Keratinocyte (primary cell): ENCODE data around the gene POLD3. TPM values are rescaled to one million over a fixed set of nuclear protein-coding genes. Genes with fewer than 3 reads are reported as not detected.

Experiments
- DNase-seq: peaks from one replicate; pipeline ENCODE4 v3.0.0-alpha.2; 2011; ENCODE audit warnings: low read depth, missing footprints, low spot score
- FAIRE-seq: peaks from 2 replicates; lab custom pipeline; 2011; peaks lifted over from hg19 to GRCh38; lab: Jason Lieb, UNC
- H2AFZ ChIP-seq: 2 replicates; pipeline ENCODE4 v1.6.0; 2012; ENCODE audit warnings: low read length, control low read depth, inconsistent platforms; ENCODE audit not compliant: control insufficient read depth
- H3K27ac ChIP-seq: 2 replicates; pipeline ENCODE4 v1.5.1; 2011; ENCODE audit warnings: low read length; ENCODE audit not compliant: control insufficient read depth, insufficient read depth
- H3K27me3 ChIP-seq: 3 replicates; pipeline ENCODE4 v1.6.0; 2011; ENCODE audit warnings: low read length; ENCODE audit not compliant: control insufficient read depth, insufficient read depth; ENCODE audit errors: extremely low read depth
- H3K36me3 ChIP-seq, 2 experiments: 2 replicates in 1 of 2; 3 replicates in 1 of 2; pipeline ENCODE4 v1.5.1; 2011; ENCODE audit warnings: low read length in 2 of 2, mild to moderate bottlenecking in 1 of 2; ENCODE audit not compliant: control insufficient read depth in 2 of 2, insufficient read depth in 2 of 2; ENCODE audit errors: extremely low read depth in 1 of 2
- H3K4me1 ChIP-seq: 3 replicates; pipeline ENCODE4 v1.5.1; 2011; ENCODE audit warnings: low read length; ENCODE audit not compliant: control insufficient read depth, insufficient read depth; ENCODE audit errors: extremely low read depth
- H3K4me2 ChIP-seq: 3 replicates; pipeline ENCODE4 v1.6.0; 2011; ENCODE audit warnings: low read depth, low read length; ENCODE audit not compliant: control insufficient read depth, insufficient read depth; ENCODE audit errors: extremely low read depth
- H3K4me3 ChIP-seq, 3 experiments: fragments of 200-600 bp in 1 of 3; sonication (generic) in 1 of 3; 2 replicates in 2 of 3; 3 replicates in 1 of 3; pipeline ENCODE4 v1.5.1; 2011 to 2016; ENCODE audit warnings: low read length in 3 of 3, mild to moderate bottlenecking in 3 of 3, control low read depth in 2 of 3, inconsistent platforms in 1 of 3, low read depth in 1 of 3, mixed read lengths in 1 of 3, mixed run types in 1 of 3, moderate library complexity in 1 of 3; ENCODE audit not compliant: control insufficient read depth in 2 of 3, insufficient read depth in 2 of 3; ENCODE audit errors: extremely low read depth in 1 of 3
- H3K79me2 ChIP-seq: 2 replicates; pipeline ENCODE4 v1.6.0; 2012; ENCODE audit warnings: low read length; ENCODE audit not compliant: control insufficient read depth, insufficient read depth
- H3K9ac ChIP-seq: 3 replicates; pipeline ENCODE4 v1.6.0; 2011; ENCODE audit warnings: low read length; ENCODE audit not compliant: control insufficient read depth, insufficient read depth; ENCODE audit errors: extremely low read depth
- H3K9me1 ChIP-seq: 3 replicates; pipeline ENCODE4 v1.6.0; 2011; ENCODE audit warnings: low read length; ENCODE audit not compliant: control insufficient read depth, insufficient read depth; ENCODE audit errors: extremely low read depth
- H3K9me3 ChIP-seq: 2 replicates; pipeline ENCODE4 v1.5.1; 2012; ENCODE audit warnings: low read depth, low read length; ENCODE audit not compliant: control insufficient read depth
- H4K20me1 ChIP-seq: 3 replicates; pipeline ENCODE4 v1.6.0; 2011; ENCODE audit warnings: low read length; ENCODE audit not compliant: control insufficient read depth, insufficient read depth; ENCODE audit errors: extremely low read depth
- EZH2 ChIP-seq: IDR thresholded peaks from one replicate; pipeline ENCODE4 v1.6.1; 2012; ENCODE audit warnings: inconsistent platforms, mild to moderate bottlenecking, low read length, moderate library complexity
- dilution Hi-C: fragments of 300-500 bp; cut with MboI; formaldehyde crosslinking; loops from one replicate; pipeline ENCODE4 v1.7.0; 2020; ENCODE audit warnings: low sequenced_read_pairs; ENCODE audit not compliant: extremely low pct_ligation_motif_present
- polyA plus RNA-seq, 5 experiments: library from polyadenylated mRNA; depleted of rRNA in 3 of 5; stranded (reverse) in 3 of 5; stranded (forward) in 1 of 5; unstranded in 1 of 5; fragments of >200 nt; gene quantifications; 1 replicate in 1 of 5; 2 replicates in 3 of 5; 3 replicates in 1 of 5; pipeline versions ENCODE4 v1.2.1 to v1.2.3, GENCODE V29; 2011 to 2012; ENCODE audit warnings: missing spikeins in 2 of 5, low read depth in 1 of 5, low replicate concordance in 1 of 5
- TF ChIP-seq, protein P1 (sequence below), 3 experiments: IDR thresholded peaks in 1 of 3; conservative IDR thresholded peaks in 1 of 3; optimal IDR thresholded peaks in 1 of 3; 2 replicates in 2 of 3; 3 replicates in 1 of 3; pipeline versions ENCODE3 to v1.5.1; 2011; ENCODE audit warnings: low read length in 3 of 3, mild to moderate bottlenecking in 3 of 3, moderate library complexity in 2 of 3, control low read depth in 1 of 3, inconsistent platforms in 1 of 3; ENCODE audit not compliant: insufficient read depth in 2 of 3; ENCODE audit errors: extremely low read depth in 1 of 3

The POLD3 gene
- polyA plus RNA-seq, 1 donor (not counting 4 experiments of a cell fraction or from before 2014, with no cell fraction given): 16.7 TPM

DNA sequence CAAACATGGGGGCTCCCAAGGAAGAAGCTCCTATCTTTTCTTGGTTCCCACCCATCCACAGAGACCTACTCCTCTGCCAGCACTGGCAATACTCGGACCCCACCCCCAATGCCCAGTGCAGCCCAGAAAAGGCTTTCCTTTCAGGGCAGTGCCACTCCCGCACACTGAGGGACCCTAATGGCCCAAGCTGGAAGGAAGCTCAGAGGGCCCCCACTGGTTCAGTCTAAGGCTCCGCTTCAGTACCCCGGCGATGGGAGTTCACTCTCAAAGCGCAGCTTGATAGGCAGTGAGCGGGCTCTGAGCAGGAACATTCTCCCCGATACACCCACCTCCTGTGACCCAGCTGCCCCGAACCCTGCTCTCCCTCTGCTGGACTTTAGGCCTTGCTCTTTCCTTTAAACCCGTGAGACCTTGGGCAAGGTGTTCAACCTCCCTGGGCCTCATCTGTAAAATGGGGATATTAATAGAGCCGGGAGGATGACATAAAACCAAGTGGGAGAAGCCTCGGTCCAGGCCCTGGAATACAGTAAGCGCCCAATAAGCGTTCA is 90.4 kb downstream of the POLD3 start:
- Histone ChIP-seq H3K4me1 (no peaks in the 10 kb centered on the region), H3K27ac (no peak overlapping the region), H3K9me1 (no peaks in the 10 kb centered on the region), H2AFZ (no peak overlapping the region), H3K27me3 (peaks cover 12% of the 10 kb centered on the region), H3K79me2 (no peaks in the 10 kb centered on the region), H3K9me3 (no peaks in the 10 kb centered on the region), H4K20me1 (no peaks in the 10 kb centered on the region), H3K4me3 (no peak overlapping the region), H3K36me3 (no peaks in the 10 kb centered on the region), H3K9ac (no peak overlapping the region), H3K4me2 (no peak overlapping the region)
- dilution Hi-C loops: no loop called here
- no peak for DNase-seq
- no peak for FAIRE-seq
- peak; percentile 24 for TF ChIP-seq EZH2
- TF ChIP-seq, protein P1, sequence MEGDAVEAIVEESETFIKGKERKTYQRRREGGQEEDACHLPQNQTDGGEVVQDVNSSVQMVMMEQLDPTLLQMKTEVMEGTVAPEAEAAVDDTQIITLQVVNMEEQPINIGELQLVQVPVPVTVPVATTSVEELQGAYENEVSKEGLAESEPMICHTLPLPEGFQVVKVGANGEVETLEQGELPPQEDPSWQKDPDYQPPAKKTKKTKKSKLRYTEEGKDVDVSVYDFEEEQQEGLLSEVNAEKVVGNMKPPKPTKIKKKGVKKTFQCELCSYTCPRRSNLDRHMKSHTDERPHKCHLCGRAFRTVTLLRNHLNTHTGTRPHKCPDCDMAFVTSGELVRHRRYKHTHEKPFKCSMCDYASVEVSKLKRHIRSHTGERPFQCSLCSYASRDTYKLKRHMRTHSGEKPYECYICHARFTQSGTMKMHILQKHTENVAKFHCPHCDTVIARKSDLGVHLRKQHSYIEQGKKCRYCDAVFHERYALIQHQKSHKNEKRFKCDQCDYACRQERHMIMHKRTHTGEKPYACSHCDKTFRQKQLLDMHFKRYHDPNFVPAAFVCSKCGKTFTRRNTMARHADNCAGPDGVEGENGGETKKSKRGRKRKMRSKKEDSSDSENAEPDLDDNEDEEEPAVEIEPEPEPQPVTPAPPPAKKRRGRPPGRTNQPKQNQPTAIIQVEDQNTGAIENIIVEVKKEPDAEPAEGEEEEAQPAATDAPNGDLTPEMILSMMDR (optimal IDR thresholded peaks at IDR 0.05 in 1 of 3, IDR thresholded peaks at IDR 0.05 in 1 of 3, conservative IDR thresholded peaks at IDR 0.05 in 1 of 3; ENCODE audit: extremely low read depth in 1 of 3, insufficient read depth in 2 of 3, low read length in 3 of 3): no peak

DNA sequence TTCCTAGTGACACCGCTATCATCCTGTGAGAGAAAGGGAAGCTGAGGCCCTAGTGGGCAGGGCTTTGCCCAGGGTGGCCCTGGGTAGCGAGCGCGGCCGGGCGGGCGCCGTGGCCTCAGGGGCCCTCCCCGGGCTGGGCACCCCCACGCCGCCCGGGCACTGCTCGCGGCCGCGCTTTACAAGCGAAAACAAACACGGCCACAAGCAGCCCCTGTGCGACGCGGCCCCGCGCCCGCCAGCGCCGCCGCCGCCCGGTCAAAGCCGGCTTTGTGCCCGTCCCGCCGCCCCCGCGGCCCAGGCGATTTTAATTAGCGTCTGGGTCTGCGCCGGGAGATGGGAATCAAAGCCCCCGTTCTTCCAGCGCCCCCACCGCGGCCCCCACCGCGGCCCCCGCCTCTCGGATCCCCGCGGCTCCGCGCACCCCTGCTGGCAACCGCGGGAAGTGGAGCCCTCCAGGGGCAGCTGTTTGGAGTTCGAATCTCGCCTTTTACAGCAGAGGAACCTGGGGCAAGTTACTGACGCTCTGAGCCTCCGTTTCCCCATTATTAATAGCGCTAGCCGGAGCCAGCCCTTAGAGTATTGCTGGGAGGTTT is 91.0 kb downstream of the POLD3 start:
- Histone ChIP-seq H3K4me1 (no peaks in the 10 kb centered on the region), H3K4me3 (peak overlapping the region in 1 of 3 experiments; percentile 8), H4K20me1 (no peaks in the 10 kb centered on the region), H3K9me3 (no peaks in the 10 kb centered on the region), H3K27me3 (peaks cover 12% of the 10 kb centered on the region), H3K4me2 (peak overlapping the region; percentile 46), H3K79me2 (no peaks in the 10 kb centered on the region), H3K36me3 (no peaks in the 10 kb centered on the region), H2AFZ (no peak overlapping the region), H3K27ac (no peak overlapping the region), H3K9ac (no peak overlapping the region), H3K9me1 (no peaks in the 10 kb centered on the region)
- DNase-seq (no peak), FAIRE-seq (no peak)
- TF ChIP-seq, protein P1 (optimal IDR thresholded peaks at IDR 0.05 in 1 of 3, IDR thresholded peaks at IDR 0.05 in 1 of 3, conservative IDR thresholded peaks at IDR 0.05 in 1 of 3; ENCODE audit: extremely low read depth in 1 of 3, insufficient read depth in 2 of 3, low read length in 3 of 3): peak in 2 of 3 experiments; percentile 23 to 33
- TF ChIP-seq EZH2: peak; percentile 9
- dilution Hi-C loops: no loop called here
